Tibial nerve (tissue), 4 donors: ENCODE results near the gene DISP2.

Experiments used
- EP300 ChIP-seq, 2 donors: sonication (generic); formaldehyde crosslinking; IDR thresholded peaks; one replicate each; pipeline ENCODE4 v1.6.1; 2017; ENCODE audit warnings: antibody characterized with exemption in 2 of 2, mild to moderate bottlenecking in 1 of 2
- POLR2A ChIP-seq, 2 donors: fragments of 450-650 bp; IDR thresholded peaks; one replicate each; pipeline ENCODE4 v1.6.1; 2017; ENCODE audit warnings: antibody characterized with exemption in 2 of 2, mild to moderate bottlenecking in 2 of 2, moderate library complexity in 2 of 2
- TF ChIP-seq, protein P1 (sequence below), 5 experiments: fragments of 200-600 bp in 3 of 5; fragments of 450-650 bp in 2 of 5; sonication (generic) in 3 of 5; IDR thresholded peaks; one replicate each; pipeline ENCODE4 v1.5.1; 2016 to 2019; ENCODE audit warnings: antibody characterized with exemption in 5 of 5, mild to moderate bottlenecking in 3 of 5, moderate library complexity in 2 of 5

GRCh38 chr15:40314723-40315276, 43.2 kb upstream of the DISP2 start:
- TF ChIP-seq, protein P1, sequence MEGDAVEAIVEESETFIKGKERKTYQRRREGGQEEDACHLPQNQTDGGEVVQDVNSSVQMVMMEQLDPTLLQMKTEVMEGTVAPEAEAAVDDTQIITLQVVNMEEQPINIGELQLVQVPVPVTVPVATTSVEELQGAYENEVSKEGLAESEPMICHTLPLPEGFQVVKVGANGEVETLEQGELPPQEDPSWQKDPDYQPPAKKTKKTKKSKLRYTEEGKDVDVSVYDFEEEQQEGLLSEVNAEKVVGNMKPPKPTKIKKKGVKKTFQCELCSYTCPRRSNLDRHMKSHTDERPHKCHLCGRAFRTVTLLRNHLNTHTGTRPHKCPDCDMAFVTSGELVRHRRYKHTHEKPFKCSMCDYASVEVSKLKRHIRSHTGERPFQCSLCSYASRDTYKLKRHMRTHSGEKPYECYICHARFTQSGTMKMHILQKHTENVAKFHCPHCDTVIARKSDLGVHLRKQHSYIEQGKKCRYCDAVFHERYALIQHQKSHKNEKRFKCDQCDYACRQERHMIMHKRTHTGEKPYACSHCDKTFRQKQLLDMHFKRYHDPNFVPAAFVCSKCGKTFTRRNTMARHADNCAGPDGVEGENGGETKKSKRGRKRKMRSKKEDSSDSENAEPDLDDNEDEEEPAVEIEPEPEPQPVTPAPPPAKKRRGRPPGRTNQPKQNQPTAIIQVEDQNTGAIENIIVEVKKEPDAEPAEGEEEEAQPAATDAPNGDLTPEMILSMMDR (IDR thresholded peaks at IDR 0.05), result no peak
- TF ChIP-seq POLR2A (IDR thresholded peaks at IDR 0.05) (no peak), EP300 (IDR thresholded peaks at IDR 0.05) (no peak)
